ENCODE data around the gene LGI4.

The LGI4 gene

DNA sequence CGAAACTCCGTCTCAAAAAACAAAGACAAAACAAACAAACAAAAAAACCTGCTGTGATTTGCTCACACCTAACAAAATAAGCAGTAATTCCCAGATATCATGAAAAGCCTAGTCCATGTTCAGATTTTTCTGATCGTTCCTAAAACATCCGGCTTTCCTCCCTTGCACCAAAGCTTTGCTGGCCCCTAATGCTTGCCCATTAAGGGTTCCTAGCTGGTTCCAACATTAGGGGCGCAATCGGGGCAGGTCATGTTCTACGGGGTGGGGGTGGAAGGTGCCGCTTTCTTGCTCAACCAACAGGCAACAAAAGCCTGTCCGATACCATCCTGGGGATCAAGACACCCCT is 44.7 kb downstream of the LGI4 start:
- H3K4me2 ChIP-seq (ENCODE audit: low read length) = peak overlapping the region; percentile 30
- no peaks in the 10 kb centered on the region for H4K20me1 ChIP-seq (ENCODE audit: insufficient read depth, low read length)
- H3K27ac ChIP-seq (ENCODE audit: low read depth, low read length, poor library complexity, severe bottlenecking) = no peak overlapping the region
- peaks cover 29% of the 10 kb centered on the region for H3K4me1 ChIP-seq (ENCODE audit: insufficient read depth, low read length, severe bottlenecking)
- H3K36me3 ChIP-seq (ENCODE audit: insufficient read depth, low read length) = no peaks in the 10 kb centered on the region
- H3F3A ChIP-seq (ENCODE audit: insufficient read depth, low read length) = no peaks in the 10 kb centered on the region
- H3K9me3 ChIP-seq (ENCODE audit: low read length) = no peaks in the 10 kb centered on the region
- peak overlapping the region; percentile 16 for H3K4me3 ChIP-seq (ENCODE audit: low read depth, low read length, poor library complexity, severe bottlenecking)
- H3K9ac ChIP-seq (ENCODE audit: low read length) = no peak overlapping the region; the same call in 1 of the 2 replicates
- TF ChIP-seq, protein P1, sequence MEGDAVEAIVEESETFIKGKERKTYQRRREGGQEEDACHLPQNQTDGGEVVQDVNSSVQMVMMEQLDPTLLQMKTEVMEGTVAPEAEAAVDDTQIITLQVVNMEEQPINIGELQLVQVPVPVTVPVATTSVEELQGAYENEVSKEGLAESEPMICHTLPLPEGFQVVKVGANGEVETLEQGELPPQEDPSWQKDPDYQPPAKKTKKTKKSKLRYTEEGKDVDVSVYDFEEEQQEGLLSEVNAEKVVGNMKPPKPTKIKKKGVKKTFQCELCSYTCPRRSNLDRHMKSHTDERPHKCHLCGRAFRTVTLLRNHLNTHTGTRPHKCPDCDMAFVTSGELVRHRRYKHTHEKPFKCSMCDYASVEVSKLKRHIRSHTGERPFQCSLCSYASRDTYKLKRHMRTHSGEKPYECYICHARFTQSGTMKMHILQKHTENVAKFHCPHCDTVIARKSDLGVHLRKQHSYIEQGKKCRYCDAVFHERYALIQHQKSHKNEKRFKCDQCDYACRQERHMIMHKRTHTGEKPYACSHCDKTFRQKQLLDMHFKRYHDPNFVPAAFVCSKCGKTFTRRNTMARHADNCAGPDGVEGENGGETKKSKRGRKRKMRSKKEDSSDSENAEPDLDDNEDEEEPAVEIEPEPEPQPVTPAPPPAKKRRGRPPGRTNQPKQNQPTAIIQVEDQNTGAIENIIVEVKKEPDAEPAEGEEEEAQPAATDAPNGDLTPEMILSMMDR (IDR thresholded peaks at IDR 0.05; ENCODE audit: low read length) = no peak
- TF ChIP-seq EZH2 (IDR thresholded peaks at IDR 0.05; ENCODE audit: borderline replicate concordance, low read length) = no peak
- no peaks in the 10 kb centered on the region for H3K9me2 ChIP-seq (ENCODE audit: low read depth, low read length)
- no peaks in the 10 kb centered on the region for H3K27me3 ChIP-seq (ENCODE audit: insufficient read depth, low read length)
- no peaks in the 10 kb centered on the region for H3K79me2 ChIP-seq (ENCODE audit: insufficient read depth, low read length)
- H2AFZ ChIP-seq (ENCODE audit: low read length) = no peak overlapping the region

DNA sequence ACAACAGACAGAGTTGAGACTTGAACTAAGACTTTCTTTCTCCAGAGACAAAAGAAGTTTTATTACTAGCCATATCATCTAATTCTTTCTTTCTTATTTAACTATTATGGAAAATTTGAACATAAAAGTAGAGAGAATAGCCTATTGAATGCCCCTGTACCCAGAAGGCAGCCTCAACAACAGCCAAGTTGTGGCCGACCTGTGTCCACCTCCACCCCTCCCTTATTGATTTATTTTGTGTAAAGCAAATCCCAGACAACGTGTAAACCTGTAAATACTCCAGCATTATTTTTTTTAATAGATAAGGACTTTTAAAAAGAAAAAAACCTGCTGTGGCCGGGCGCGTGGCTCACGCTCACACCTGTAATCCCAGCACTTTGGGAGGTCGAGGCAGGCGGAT is 45.3 kb downstream of the LGI4 start:
- Histone ChIP-seq H2AFZ (ENCODE audit: low read length) (no peak overlapping the region), H3K9me3 (ENCODE audit: low read length) (no peaks in the 10 kb centered on the region), H3K9ac (ENCODE audit: low read length) (no peak overlapping the region), H3K9me2 (ENCODE audit: low read depth, low read length) (no peaks in the 10 kb centered on the region), H3K36me3 (ENCODE audit: insufficient read depth, low read length) (no peaks in the 10 kb centered on the region), H3K27me3 (ENCODE audit: insufficient read depth, low read length) (no peaks in the 10 kb centered on the region), H4K20me1 (ENCODE audit: insufficient read depth, low read length) (no peaks in the 10 kb centered on the region), H3K4me2 (ENCODE audit: low read length) (no peak overlapping the region), H3K27ac (ENCODE audit: low read depth, low read length, poor library complexity, severe bottlenecking) (no peak overlapping the region), H3K4me3 (ENCODE audit: low read depth, low read length, poor library complexity, severe bottlenecking) (no peak overlapping the region), H3K4me1 (ENCODE audit: insufficient read depth, low read length, severe bottlenecking) (peaks cover 32% of the 10 kb centered on the region), H3F3A (ENCODE audit: insufficient read depth, low read length) (no peaks in the 10 kb centered on the region), H3K79me2 (ENCODE audit: insufficient read depth, low read length) (no peaks in the 10 kb centered on the region)
- TF ChIP-seq EZH2 (IDR thresholded peaks at IDR 0.05; ENCODE audit: borderline replicate concordance, low read length) = no peak
- TF ChIP-seq, protein P1 (IDR thresholded peaks at IDR 0.05; ENCODE audit: low read length) = no peak

DNA sequence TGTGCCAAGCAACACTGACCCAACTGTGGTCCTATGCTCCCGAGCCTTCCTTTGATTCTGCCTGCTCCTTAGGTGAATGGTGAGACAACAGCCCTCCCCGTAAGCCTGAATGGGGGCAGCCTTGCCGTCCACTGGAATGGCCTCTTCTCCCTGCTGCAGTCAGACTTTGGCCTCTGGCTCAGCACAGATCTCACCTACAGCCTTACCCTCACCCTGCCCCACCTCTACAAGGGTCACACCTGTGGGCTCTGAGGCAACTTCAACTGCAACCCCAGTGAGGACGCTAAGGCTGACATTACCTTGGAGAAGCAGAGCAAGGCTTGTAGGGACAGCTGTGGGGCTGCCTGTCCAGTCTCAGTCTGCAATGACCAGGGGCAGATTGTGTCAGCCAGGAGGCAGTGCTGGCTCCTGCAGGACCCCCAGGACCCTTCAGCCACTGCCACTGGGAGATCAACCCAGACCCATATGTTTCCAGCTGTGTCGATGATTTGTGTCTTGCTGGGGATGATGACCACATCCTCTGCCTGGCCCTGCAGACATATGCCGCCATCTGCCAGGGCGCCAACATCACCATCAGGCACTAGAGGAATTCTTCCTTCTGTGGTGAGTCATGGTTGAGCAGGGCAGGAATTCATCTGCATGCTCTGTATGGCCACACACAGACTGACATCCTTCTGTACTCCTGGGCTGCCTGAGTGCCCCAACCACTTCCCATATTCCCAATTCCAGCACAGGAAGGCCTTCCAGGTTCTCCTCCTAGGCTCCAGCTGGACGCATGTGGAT is 46.5 kb downstream of the LGI4 start:
- Histone ChIP-seq H3K27me3 (ENCODE audit: insufficient read depth, low read length) (no peaks in the 10 kb centered on the region), H3K9ac (ENCODE audit: low read length) (no peak overlapping the region), H3K36me3 (ENCODE audit: insufficient read depth, low read length) (no peaks in the 10 kb centered on the region), H3K4me1 (ENCODE audit: insufficient read depth, low read length, severe bottlenecking) (peaks cover 32% of the 10 kb centered on the region), H3K27ac (ENCODE audit: low read depth, low read length, poor library complexity, severe bottlenecking) (no peak overlapping the region), H3K79me2 (ENCODE audit: insufficient read depth, low read length) (no peaks in the 10 kb centered on the region), H2AFZ (ENCODE audit: low read length) (no peak overlapping the region), H3K9me3 (ENCODE audit: low read length) (no peaks in the 10 kb centered on the region), H3K4me3 (ENCODE audit: low read depth, low read length, poor library complexity, severe bottlenecking) (no peak overlapping the region), H4K20me1 (ENCODE audit: insufficient read depth, low read length) (no peaks in the 10 kb centered on the region), H3K9me2 (ENCODE audit: low read depth, low read length) (no peaks in the 10 kb centered on the region), H3K4me2 (ENCODE audit: low read length) (no peak overlapping the region), H3F3A (ENCODE audit: insufficient read depth, low read length) (no peaks in the 10 kb centered on the region)
- TF ChIP-seq EZH2 (IDR thresholded peaks at IDR 0.05; ENCODE audit: borderline replicate concordance, low read length) = no peak
- TF ChIP-seq, protein P1 (IDR thresholded peaks at IDR 0.05; ENCODE audit: low read length) = no peak
